Measurements from ENCODE around the gene AQP12B.
"Not testable (repeated sequence)": the region's sequence is repeated elsewhere in the genome, so short reads cannot be mapped to it uniquely, and the experiment has no call there.

AQP12B gene

GRCh38 chr2:240696469-240696868 lies 13.8 kb upstream of the AQP12B start:
- not testable (repeated sequence) for H3K4me1 ChIP-seq (ENCODE audit: control insufficient read depth, insufficient read depth, low read length); H3K27me3 ChIP-seq (replicated peaks; ENCODE audit: control insufficient read depth, insufficient read depth, low read length); DNase-seq (ENCODE audit: low read depth)

DNA sequence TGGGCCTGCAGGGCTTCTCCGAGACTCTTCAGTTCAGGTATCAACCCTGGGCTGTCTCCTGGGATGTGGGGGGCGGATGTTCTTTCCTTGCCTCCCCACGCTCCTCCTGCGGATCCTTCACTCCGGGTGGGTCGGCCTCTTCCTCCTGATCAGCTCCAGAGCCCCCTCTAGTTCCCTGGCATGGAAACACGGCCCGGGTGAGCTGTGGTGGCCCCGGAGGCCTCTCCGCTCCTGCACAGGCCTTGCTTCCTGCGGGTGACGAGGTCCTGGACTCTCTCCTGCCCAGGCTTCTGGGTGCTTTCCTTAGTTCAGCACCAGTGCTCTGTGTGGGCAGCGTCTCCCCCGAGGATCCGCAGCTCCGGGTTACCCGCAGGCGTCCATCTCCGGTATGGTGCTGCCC lies 12.9 kb upstream of the AQP12B start:
- H3K27me3 ChIP-seq (replicated peaks; ENCODE audit: control insufficient read depth, insufficient read depth, low read length); H3K4me3 ChIP-seq (ENCODE audit: low read length); DNase-seq (ENCODE audit: low read depth); H3K36me3 ChIP-seq (ENCODE audit: control insufficient read depth, insufficient read depth, low read length, severe bottlenecking); H3K4me1 ChIP-seq (ENCODE audit: control insufficient read depth, insufficient read depth, low read length); H3K9me3 ChIP-seq (ENCODE audit: control insufficient read depth, low read length); H3K9ac ChIP-seq (ENCODE audit: low read length): not testable (repeated sequence)

More at GRCh38 chr2:240696469-240696868, 13.8 kb upstream of the AQP12B start:
- not testable (repeated sequence) for H3K9ac ChIP-seq (ENCODE audit: low read length); H3K4me3 ChIP-seq (ENCODE audit: low read length); H3K36me3 ChIP-seq (ENCODE audit: control insufficient read depth, insufficient read depth, low read length, severe bottlenecking); H3K9me3 ChIP-seq (ENCODE audit: control insufficient read depth, low read length)

GRCh38 chr2:240694304-240694703 lies 11.6 kb upstream of the AQP12B start:
- H3K9me3 ChIP-seq (ENCODE audit: control insufficient read depth, low read length); H3K9ac ChIP-seq (ENCODE audit: low read length); H3K4me1 ChIP-seq (ENCODE audit: control insufficient read depth, insufficient read depth, low read length); H3K27me3 ChIP-seq (replicated peaks; ENCODE audit: control insufficient read depth, insufficient read depth, low read length); H3K36me3 ChIP-seq (ENCODE audit: control insufficient read depth, insufficient read depth, low read length, severe bottlenecking); DNase-seq (ENCODE audit: low read depth); H3K4me3 ChIP-seq (ENCODE audit: low read length): not testable (repeated sequence)

DNA sequence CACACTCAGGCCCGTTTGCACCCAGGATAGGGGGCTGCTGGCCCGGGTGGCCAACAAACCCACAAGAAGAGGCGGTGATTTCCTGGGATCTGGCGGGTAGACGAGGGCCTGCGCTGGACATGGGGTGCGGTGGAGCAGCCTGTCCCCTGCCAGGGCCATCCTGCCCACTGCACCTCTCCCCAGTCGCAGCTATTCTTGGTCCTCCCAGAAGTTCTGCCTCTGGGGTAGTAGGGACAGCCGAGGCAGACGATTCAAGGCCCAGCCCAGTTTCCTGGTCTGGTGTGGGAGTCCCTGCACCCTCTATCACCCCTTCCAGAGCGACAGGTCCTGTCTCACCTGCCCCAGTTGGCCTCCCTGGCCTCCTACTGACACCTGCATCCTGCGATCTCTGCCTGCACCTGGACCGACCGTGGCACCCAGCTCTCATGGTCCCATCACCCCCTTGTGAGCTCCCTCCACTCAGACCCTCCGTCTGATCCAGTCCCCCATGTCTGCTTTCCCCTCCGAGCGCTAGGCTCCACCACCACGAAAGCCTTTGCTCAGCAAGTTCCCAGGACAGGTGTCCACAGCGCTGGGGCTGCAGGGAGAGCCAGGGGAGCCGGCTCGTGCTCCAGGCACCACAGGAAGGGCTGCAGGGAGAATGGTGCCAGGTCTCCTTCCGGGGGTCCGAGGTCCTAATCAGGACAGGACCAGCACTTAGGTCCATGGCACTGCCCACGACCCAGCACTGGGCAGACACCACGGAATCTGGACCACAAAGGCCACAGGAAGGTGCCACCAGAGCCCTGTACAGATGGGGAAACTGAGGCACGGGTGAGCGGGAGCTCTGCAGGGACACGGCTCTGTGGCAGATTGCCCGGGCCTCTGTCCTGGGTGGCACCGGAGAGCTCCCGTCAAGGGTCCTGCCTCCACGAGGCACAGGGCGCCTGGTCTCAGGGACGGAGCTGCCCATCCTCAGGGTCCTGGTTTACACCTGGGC lies 10.2 kb upstream of the AQP12B start:
- H3K4me3 ChIP-seq (ENCODE audit: low read length); H3K27me3 ChIP-seq (replicated peaks; ENCODE audit: control insufficient read depth, insufficient read depth, low read length); H3K9ac ChIP-seq (ENCODE audit: low read length); H3K36me3 ChIP-seq (ENCODE audit: control insufficient read depth, insufficient read depth, low read length, severe bottlenecking); DNase-seq (ENCODE audit: low read depth); H3K4me1 ChIP-seq (ENCODE audit: control insufficient read depth, insufficient read depth, low read length); H3K9me3 ChIP-seq (ENCODE audit: control insufficient read depth, low read length): not testable (repeated sequence)

- not testable (repeated sequence) for H3K4me3 ChIP-seq (ENCODE audit: low read length); H3K9me3 ChIP-seq (ENCODE audit: control insufficient read depth, low read length); H3K4me1 ChIP-seq (ENCODE audit: control insufficient read depth, insufficient read depth, low read length); H3K36me3 ChIP-seq (ENCODE audit: control insufficient read depth, insufficient read depth, low read length, severe bottlenecking); DNase-seq (ENCODE audit: low read depth); H3K9ac ChIP-seq (ENCODE audit: low read length); H3K27me3 ChIP-seq (replicated peaks; ENCODE audit: control insufficient read depth, insufficient read depth, low read length)
These were observed 9.1 kb upstream of the AQP12B start, which contains the start of gene AQP12A for GRCh38 chr2:240691631-240692420. AQP12A (plus strand) TSS chr2:240691866; CDS start chr2:240691914, 48 bp downstream.

DNA sequence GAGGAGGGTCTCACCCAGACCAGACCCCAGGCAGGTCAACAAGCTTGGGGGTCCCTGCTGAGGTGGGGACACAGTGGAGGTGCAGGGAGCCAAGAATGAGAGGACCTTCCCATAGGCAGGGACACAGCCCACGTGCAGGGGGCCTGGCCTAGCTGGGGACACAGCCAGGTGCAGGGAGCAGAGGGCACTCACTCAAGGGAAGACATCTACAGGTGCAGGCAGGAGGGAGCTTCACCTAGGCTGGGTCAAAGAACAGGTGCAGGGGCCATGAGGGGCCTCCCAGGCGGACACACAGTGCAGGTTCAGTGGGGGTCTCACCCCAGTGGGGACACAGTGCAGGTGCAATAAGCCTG lies 8.4 kb upstream of the AQP12B start:
- H3K9ac ChIP-seq (ENCODE audit: low read length); H3K9me3 ChIP-seq (ENCODE audit: control insufficient read depth, low read length); H3K27me3 ChIP-seq (replicated peaks; ENCODE audit: control insufficient read depth, insufficient read depth, low read length); DNase-seq (ENCODE audit: low read depth); H3K36me3 ChIP-seq (ENCODE audit: control insufficient read depth, insufficient read depth, low read length, severe bottlenecking); H3K4me3 ChIP-seq (ENCODE audit: low read length); H3K4me1 ChIP-seq (ENCODE audit: control insufficient read depth, insufficient read depth, low read length): not testable (repeated sequence)

DNA sequence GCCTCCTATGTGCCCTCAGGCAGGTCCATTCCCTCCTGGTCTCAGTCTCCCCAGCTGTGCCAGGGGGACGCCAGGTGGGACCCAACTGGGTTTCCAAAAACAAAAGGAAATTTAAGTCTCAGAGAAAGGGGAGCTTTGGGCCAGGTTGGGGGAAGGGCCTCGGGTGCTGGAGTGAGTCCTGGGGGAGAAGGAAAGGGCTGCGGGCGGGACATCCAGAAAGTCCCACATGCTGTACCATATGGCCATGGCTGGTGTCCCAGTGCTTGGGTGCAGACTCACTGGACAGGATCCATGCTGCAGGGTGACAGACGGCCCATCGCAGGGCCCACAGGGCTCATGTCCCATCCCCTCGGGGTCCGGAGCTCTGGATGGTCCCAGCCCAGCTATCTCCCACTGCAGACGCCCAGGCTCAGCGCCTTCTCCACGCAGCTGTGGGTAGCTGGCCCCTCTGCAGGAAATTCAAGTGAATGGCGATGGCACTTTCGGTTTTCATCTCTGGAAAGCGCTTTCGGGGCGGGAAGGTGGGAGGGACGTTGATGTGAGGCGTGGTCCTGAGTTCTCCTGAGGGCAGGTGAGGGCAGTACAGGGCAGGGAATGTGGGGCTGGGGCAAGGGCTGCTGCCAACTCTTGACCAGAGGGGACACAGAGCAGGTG lies 7.9 kb upstream of the AQP12B start:
- DNase-seq (ENCODE audit: low read depth); H3K9me3 ChIP-seq (ENCODE audit: control insufficient read depth, low read length); H3K4me3 ChIP-seq (ENCODE audit: low read length): not testable (repeated sequence)

GRCh38 chr2:240689975-240690374 lies 7.3 kb upstream of the AQP12B start:
- Histone ChIP-seq H3K9me3 (ENCODE audit: control insufficient read depth, low read length) (no peaks in the 10 kb centered on the region), H3K27me3 (replicated peaks; ENCODE audit: control insufficient read depth, insufficient read depth, low read length) (peaks cover 8% of the 10 kb centered on the region), H3K4me3 (ENCODE audit: low read length) (no peak overlapping the region), H3K4me1 (ENCODE audit: control insufficient read depth, insufficient read depth, low read length) (no peaks in the 10 kb centered on the region), H3K36me3 (ENCODE audit: control insufficient read depth, insufficient read depth, low read length, severe bottlenecking) (no peaks in the 10 kb centered on the region), H3K9ac (ENCODE audit: low read length) (no peak overlapping the region)
- DNase-seq (ENCODE audit: low read depth): no peak

More for the DNA sequence above, 7.9 kb upstream of the AQP12B start:
- not testable (repeated sequence) for H3K36me3 ChIP-seq (ENCODE audit: control insufficient read depth, insufficient read depth, low read length, severe bottlenecking); H3K4me1 ChIP-seq (ENCODE audit: control insufficient read depth, insufficient read depth, low read length); H3K27me3 ChIP-seq (replicated peaks; ENCODE audit: control insufficient read depth, insufficient read depth, low read length); H3K9ac ChIP-seq (ENCODE audit: low read length)

DNA sequence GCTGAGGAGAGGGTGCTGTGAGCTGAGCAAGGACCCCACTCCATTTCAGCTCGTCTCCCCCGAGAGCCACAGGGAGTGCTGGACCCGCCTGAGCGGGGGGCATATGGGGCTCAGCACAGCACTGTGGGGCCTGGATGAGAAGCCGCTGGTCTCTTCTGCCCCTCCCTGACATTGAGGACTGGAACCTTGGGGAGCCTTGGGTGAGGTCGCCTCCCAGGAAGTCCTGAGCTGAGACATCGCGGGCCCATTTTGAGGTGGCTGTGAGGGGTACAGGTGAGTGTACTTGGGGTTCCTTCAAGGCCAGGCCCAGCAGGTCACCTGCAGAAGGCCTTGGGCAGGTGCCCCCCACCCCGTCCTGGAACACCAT lies 5.9 kb upstream of the AQP12B start:
- no peak overlapping the region for H3K4me3 ChIP-seq (ENCODE audit: low read length)
- no peaks in the 10 kb centered on the region for H3K9me3 ChIP-seq (ENCODE audit: control insufficient read depth, low read length)
- no peaks in the 10 kb centered on the region for H3K36me3 ChIP-seq (ENCODE audit: control insufficient read depth, insufficient read depth, low read length, severe bottlenecking)
- no peak for DNase-seq (ENCODE audit: low read depth)
- no peak overlapping the region for H3K9ac ChIP-seq (ENCODE audit: low read length)
- no peaks in the 10 kb centered on the region for H3K4me1 ChIP-seq (ENCODE audit: control insufficient read depth, insufficient read depth, low read length)
- H3K27me3 ChIP-seq (replicated peaks; ENCODE audit: control insufficient read depth, insufficient read depth, low read length): peaks cover 8% of the 10 kb centered on the region

DNA sequence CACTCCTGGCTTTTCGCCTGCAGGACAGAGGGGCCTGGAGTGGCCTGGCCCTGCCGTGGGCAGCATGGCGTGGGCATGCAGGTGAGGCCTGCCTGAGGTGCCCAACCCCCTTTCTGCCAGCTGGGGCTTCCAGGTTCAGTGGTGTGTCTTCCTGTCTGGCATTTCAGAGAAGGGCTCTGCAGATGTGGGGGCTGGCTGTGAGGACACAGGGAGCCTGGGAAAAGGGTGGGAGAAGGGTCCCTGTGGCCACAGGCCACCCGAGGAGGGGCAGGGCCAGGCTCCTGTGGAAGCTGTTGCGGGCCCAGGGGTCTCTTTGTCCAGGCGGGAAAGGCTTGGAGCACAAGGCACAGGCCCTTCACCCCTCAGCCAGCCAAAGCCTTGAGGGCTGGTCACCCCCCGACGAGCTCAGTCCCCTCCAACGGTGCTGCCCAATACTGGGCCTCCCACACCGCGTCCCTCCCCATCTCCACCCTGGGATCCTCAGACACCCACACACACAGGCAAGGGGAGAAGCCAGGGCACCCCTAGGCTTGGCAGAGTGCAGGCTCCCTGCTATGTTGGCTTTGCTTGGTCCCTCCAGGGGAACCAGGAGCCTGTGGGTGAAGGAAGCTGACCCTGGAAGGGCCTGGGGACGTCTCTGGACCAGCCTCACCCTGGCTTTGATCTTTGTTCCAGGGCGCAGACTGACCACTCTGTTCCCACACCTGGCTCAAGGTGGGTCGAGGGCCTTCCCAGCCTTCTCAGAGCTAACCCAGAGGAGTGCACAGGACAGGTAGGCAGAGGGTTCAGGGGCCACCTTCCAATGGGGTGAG lies 5.3 kb upstream of the AQP12B start:
- DNase-seq (ENCODE audit: low read depth): no peak

More for the DNA sequence above, 5.3 kb upstream of the AQP12B start:
- Histone ChIP-seq H3K27me3 (replicated peaks; ENCODE audit: control insufficient read depth, insufficient read depth, low read length) (peaks cover 8% of the 10 kb centered on the region), H3K36me3 (ENCODE audit: control insufficient read depth, insufficient read depth, low read length, severe bottlenecking) (no peaks in the 10 kb centered on the region), H3K9ac (ENCODE audit: low read length) (no peak overlapping the region), H3K9me3 (ENCODE audit: control insufficient read depth, low read length) (no peaks in the 10 kb centered on the region), H3K4me3 (ENCODE audit: low read length) (no peak overlapping the region), H3K4me1 (ENCODE audit: control insufficient read depth, insufficient read depth, low read length) (no peaks in the 10 kb centered on the region)

All from adipocyte (in vitro differentiated cells).